Fibroblast of skin of abdomen (primary cell): ENCODE results near the gene EFCAB5.
A peak's percentile ranks its signal among the peaks of the same experiment; 100 is the strongest.
"Not testable (repeated sequence)": the region's sequence is repeated elsewhere in the genome, so short reads cannot be mapped to it uniquely, and the experiment has no call there.

Source experiments
- DNase-seq: peaks from one replicate; pipeline ENCODE4 v3.0.0-alpha.2; 2013

The EFCAB5 gene

GRCh38 chr17:30095507-30096244 is 154.2 kb downstream of the EFCAB5 start:
- peak; percentile 74 for DNase-seq

- no peak for DNase-seq
Measured at GRCh38 chr17:30101686-30102390, 160.4 kb downstream of the EFCAB5 start.

- DNase-seq: no peak
Measured at GRCh38 chr17:30103921-30104320, 162.5 kb downstream of the EFCAB5 start.

GRCh38 chr17:30104575-30105339 is 163.3 kb downstream of the EFCAB5 start:
- peak; percentile 69 for DNase-seq

- no peak for DNase-seq
Measured at GRCh38 chr17:30112794-30113193, 171.4 kb downstream of the EFCAB5 start.

- no peak for DNase-seq
Measured at GRCh38 chr17:30113213-30113612, 171.8 kb downstream of the EFCAB5 start.

GRCh38 chr17:30116345-30116660 is 174.9 kb downstream of the EFCAB5 start:
- DNase-seq: no peak

GRCh38 chr17:30116661-30117551 is 175.5 kb downstream of the EFCAB5 start, which contains the start of gene NSRP1:
Gene NSRP1, plus strand, starts transcription at chr17:30116816. Its CDS starts 28 bp downstream, at chr17:30116844.
- peak; percentile 95 for DNase-seq

- peak; percentile 5 for DNase-seq
Measured at GRCh38 chr17:30117675-30118081, 176.2 kb downstream of the EFCAB5 start.

GRCh38 chr17:30118635-30119034 is 177.2 kb downstream of the EFCAB5 start:
- DNase-seq: not testable (repeated sequence)

GRCh38 chr17:30124273-30124796 is 182.9 kb downstream of the EFCAB5 start:
- no peak for DNase-seq

- no peak for DNase-seq
Measured at GRCh38 chr17:30130121-30130520, 188.7 kb downstream of the EFCAB5 start.

- DNase-seq: no peak
Measured at GRCh38 chr17:30132615-30133014, 191.2 kb downstream of the EFCAB5 start.

GRCh38 chr17:30133197-30133596 is 191.8 kb downstream of the EFCAB5 start:
- no peak for DNase-seq

- no peak for DNase-seq
Measured at GRCh38 chr17:30134551-30134950, 193.1 kb downstream of the EFCAB5 start.

GRCh38 chr17:30137158-30137557 is 195.7 kb downstream of the EFCAB5 start:
- no peak for DNase-seq

GRCh38 chr17:30147860-30148259 is 206.4 kb downstream of the EFCAB5 start:
- not testable (repeated sequence) for DNase-seq

GRCh38 chr17:30148376-30148775 is 206.9 kb downstream of the EFCAB5 start:
- no peak for DNase-seq

GRCh38 chr17:30151471-30151870 is 210.0 kb downstream of the EFCAB5 start:
- no peak for DNase-seq

GRCh38 chr17:30153463-30153862 is 212.0 kb downstream of the EFCAB5 start:
- DNase-seq: no peak

- no peak for DNase-seq
Measured at GRCh38 chr17:30155389-30155788, 214.0 kb downstream of the EFCAB5 start.
